NCI-H128 (cell line): ENCODE measurements around the gene PPIB.
"Not testable (repeated sequence)": the region's sequence is repeated elsewhere in the genome, so short reads cannot be mapped to it uniquely, and the experiment has no call there.

Experiments
- DNase-seq: peaks from one replicate; lab custom pipeline; 2025; ENCODE audit not compliant: unreplicated experiment; lab: John Stamatoyannopoulos, UW

The PPIB gene

DNA sequence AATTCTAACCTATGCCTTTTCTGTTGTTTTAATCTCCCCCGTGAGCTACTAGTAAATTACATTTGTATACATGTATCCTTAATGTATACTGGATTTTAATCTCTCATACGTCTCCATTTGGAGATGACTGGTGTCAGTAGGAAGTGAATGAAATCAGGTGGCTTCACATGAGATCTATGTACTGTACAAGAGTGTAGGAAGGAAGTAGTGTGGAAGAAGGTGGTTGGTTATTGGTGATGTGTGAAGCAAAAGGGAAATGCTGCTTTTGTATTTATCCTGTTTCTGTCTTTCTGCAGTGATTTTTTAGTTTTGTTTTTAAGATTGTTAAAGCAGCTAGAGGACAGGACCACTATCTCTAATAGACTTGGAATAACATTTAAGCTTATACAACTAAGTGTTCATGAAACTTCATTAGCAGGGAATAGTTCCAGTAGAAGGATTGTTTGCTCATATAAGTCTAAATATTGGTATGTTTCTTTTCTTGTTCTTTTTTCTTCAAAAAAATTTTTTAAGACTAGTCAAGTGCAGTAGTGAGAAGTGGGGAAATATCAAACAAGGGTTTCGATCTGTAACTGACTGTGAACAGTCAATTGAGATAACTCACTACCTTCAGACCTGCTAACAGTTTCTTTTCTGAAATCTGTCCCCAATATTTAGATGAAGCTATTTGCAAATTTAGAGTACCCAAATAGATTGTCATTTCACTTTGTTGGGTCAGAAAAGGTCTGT is 51.7 kb downstream of the PPIB start:
- no peak for DNase-seq

DNA sequence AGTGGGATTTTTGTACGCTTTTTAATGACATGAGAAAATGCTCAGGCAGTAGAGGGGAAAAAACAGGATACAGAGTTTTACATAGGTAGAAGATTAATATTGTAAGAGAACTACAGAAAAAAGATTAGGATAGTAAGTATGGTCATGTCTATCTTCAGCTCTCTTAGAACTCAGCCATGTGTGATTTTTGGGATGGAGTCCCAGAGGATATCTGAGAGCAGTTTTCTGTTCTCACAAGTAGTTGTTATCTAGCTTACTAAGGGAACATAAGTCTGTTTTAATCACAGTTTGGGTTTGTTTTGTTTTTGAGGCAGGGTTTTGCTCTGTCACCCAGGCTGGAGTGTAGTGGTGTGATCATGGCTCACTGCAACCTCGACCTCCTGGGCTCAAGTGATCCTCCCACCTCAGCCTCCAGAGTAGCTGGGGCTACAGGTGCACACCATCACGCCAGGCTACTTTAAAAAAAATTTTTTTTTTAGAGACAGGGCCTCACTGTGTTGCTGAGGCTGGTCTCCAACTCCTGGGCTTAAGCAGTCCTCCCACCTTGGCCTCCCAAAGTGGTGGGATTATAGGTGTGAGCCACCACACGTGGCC is 52.6 kb downstream of the PPIB start:
- not testable (repeated sequence) for DNase-seq

DNA sequence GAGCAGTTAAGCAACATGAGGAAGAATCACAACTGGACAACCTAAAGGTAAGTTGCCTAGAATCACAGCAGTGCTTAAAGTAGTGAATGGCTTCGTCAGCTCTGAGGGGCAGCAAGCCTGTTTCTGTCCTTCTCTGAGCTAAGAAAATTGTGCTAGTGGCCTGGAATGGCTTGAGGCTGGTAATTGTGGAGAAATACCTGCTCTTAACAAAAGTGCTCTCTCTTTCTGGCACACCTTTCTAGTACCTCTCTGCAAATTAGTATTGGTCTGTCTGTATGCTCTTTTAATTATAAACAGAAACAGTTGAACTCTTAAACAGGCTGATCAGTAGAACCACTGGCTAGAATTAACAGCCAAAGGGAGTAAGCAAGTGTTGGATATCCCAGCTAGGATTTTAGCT is 55.5 kb downstream of the PPIB start:
- DNase-seq: no peak
